Measurements from ENCODE around the gene UBE2J1.
"Not testable (repeated sequence)": the region's sequence is repeated elsewhere in the genome, so short reads cannot be mapped to it uniquely, and the experiment has no call there.

Gene UBE2J1

GRCh38 chr6:89352278-89353117 lies at the start of gene UBE2J1:
Gene UBE2J1, minus strand, starts transcription at chr6:89352722. Its CDS starts 153 bp downstream, at chr6:89352569.
- DNase-seq (ENCODE audit: insufficient read length, low spot score) (peak; percentile 64), FAIRE-seq (peak; percentile 92)

- FAIRE-seq (no peak), DNase-seq (ENCODE audit: insufficient read length, low spot score) (no peak)
Measured at GRCh38 chr6:89400912-89401399, 48.4 kb upstream of the UBE2J1 start.

GRCh38 chr6:89400050-89400449 lies 47.5 kb upstream of the UBE2J1 start:
- FAIRE-seq = no peak
- no peak for DNase-seq (ENCODE audit: insufficient read length, low spot score)

- FAIRE-seq (no peak), DNase-seq (ENCODE audit: insufficient read length, low spot score) (no peak)
Measured at GRCh38 chr6:89398762-89399525, 46.4 kb upstream of the UBE2J1 start.

- DNase-seq (ENCODE audit: insufficient read length, low spot score); FAIRE-seq: not testable (repeated sequence)
Measured at GRCh38 chr6:89397884-89398283, 45.4 kb upstream of the UBE2J1 start.

GRCh38 chr6:89393659-89394058 lies 41.1 kb upstream of the UBE2J1 start:
- no peak for DNase-seq (ENCODE audit: insufficient read length, low spot score)
- FAIRE-seq = no peak

GRCh38 chr6:89392823-89393222 lies 40.3 kb upstream of the UBE2J1 start:
- DNase-seq (ENCODE audit: insufficient read length, low spot score) (no peak), FAIRE-seq (no peak)

GRCh38 chr6:89388846-89389245 lies 36.3 kb upstream of the UBE2J1 start:
- FAIRE-seq (no peak), DNase-seq (ENCODE audit: insufficient read length, low spot score) (no peak)

- FAIRE-seq (no peak), DNase-seq (ENCODE audit: insufficient read length, low spot score) (no peak)
Measured at GRCh38 chr6:89387516-89388201, 35.1 kb upstream of the UBE2J1 start.

- no peak for FAIRE-seq
- no peak for DNase-seq (ENCODE audit: insufficient read length, low spot score)
Measured at GRCh38 chr6:89386917-89387491, 34.5 kb upstream of the UBE2J1 start.

- DNase-seq (ENCODE audit: insufficient read length, low spot score) (no peak), FAIRE-seq (no peak)
Measured at GRCh38 chr6:89385846-89386245, 33.3 kb upstream of the UBE2J1 start.

GRCh38 chr6:89385156-89385667 lies 32.7 kb upstream of the UBE2J1 start:
- no peak for DNase-seq (ENCODE audit: insufficient read length, low spot score)
- FAIRE-seq = no peak

GRCh38 chr6:89381031-89381430 lies 28.5 kb upstream of the UBE2J1 start:
- FAIRE-seq (no peak), DNase-seq (ENCODE audit: insufficient read length, low spot score) (no peak)

GRCh38 chr6:89379281-89379680 lies 26.8 kb upstream of the UBE2J1 start:
- FAIRE-seq = no peak
- no peak for DNase-seq (ENCODE audit: insufficient read length, low spot score)

- no peak for DNase-seq (ENCODE audit: insufficient read length, low spot score)
- FAIRE-seq = no peak
Measured at GRCh38 chr6:89378628-89379027, 26.1 kb upstream of the UBE2J1 start.

- DNase-seq (ENCODE audit: insufficient read length, low spot score) (no peak), FAIRE-seq (no peak)
Measured at GRCh38 chr6:89375427-89376267, 23.1 kb upstream of the UBE2J1 start.

- DNase-seq (ENCODE audit: insufficient read length, low spot score) (no peak), FAIRE-seq (no peak)
Measured at GRCh38 chr6:89372506-89372901, 20.0 kb upstream of the UBE2J1 start.

GRCh38 chr6:89371849-89372505 lies 19.5 kb upstream of the UBE2J1 start:
- peak; percentile 57 for FAIRE-seq

GRCh38 chr6:89368999-89369398 lies 16.5 kb upstream of the UBE2J1 start:
- FAIRE-seq = no peak
- DNase-seq (ENCODE audit: insufficient read length, low spot score) = no peak

More at GRCh38 chr6:89371849-89372505, 19.5 kb upstream of the UBE2J1 start:
- peak; percentile 66 for DNase-seq (ENCODE audit: insufficient read length, low spot score)

Data from HTR-8/SVneo (cell line).